Ishikawa (cell line): ENCODE measurements around the gene CNTN2.

ENCODE experiments used
- CEBPB ChIP-seq: IDR thresholded peaks from 2 replicates; pipeline ENCODE4 v1.6.1; 2012
- TAF1 ChIP-seq: IDR thresholded peaks from 2 replicates; pipeline ENCODE4 v1.6.1; 2012; ENCODE audit warnings: low read depth, mild to moderate bottlenecking

- TF ChIP-seq TAF1: no peak
- no peak for TF ChIP-seq CEBPB
These were observed 14.6 kb upstream of the CNTN2 start for GRCh38 chr1:205028390-205028789.
